KMS-11 (cell line): ENCODE results near the gene KRT38.

Experiments used
- H2AFZ ChIP-seq: fragments of 200-600 bp; sonication (generic); 2 replicates; pipeline ENCODE4 v1.6.1; 2016; ENCODE audit warnings: antibody characterized with exemption, mixed run types, low read depth
- H3K27ac ChIP-seq: fragments of 200-600 bp; sonication (generic); 2 replicates; pipeline ENCODE4 v1.6.1; 2016; ENCODE audit warnings: mild to moderate bottlenecking, mixed run types
- H3K27me3 ChIP-seq: fragments of 200-600 bp; sonication (generic); 2 replicates; pipeline ENCODE4 v1.6.1; 2017; ENCODE audit warnings: mild to moderate bottlenecking, low read depth, mixed run types, moderate library complexity; ENCODE audit not compliant: insufficient read depth
- H3K36me3 ChIP-seq: fragments of 200-600 bp; sonication (generic); 2 replicates; pipeline ENCODE4 v1.6.1; 2017; ENCODE audit warnings: mild to moderate bottlenecking, mixed run types; ENCODE audit not compliant: insufficient read depth
- H3K4me1 ChIP-seq: fragments of 200-600 bp; sonication (generic); 2 replicates; pipeline ENCODE4 v1.6.1; 2016; ENCODE audit warnings: mild to moderate bottlenecking, low read depth, mixed run types; ENCODE audit not compliant: poor library complexity, severe bottlenecking
- H3K4me2 ChIP-seq: fragments of 200-600 bp; sonication (generic); 2 replicates; pipeline ENCODE4 v1.7.0; 2016; ENCODE audit warnings: mild to moderate bottlenecking, mixed run types
- H3K4me3 ChIP-seq: fragments of 200-600 bp; sonication (generic); IDR thresholded peaks from 2 replicates; pipeline ENCODE4 v1.6.1; 2017; ENCODE audit warnings: low read depth, low read length, mixed read lengths; ENCODE audit not compliant: insufficient read depth
- H3K79me2 ChIP-seq: fragments of 200-600 bp; sonication (generic); 2 replicates; pipeline ENCODE4 v1.6.1; 2016; ENCODE audit warnings: low read depth, mixed run types; ENCODE audit not compliant: insufficient read depth
- H3K9ac ChIP-seq: fragments of 200-600 bp; sonication (generic); 2 replicates; pipeline ENCODE4 v1.6.1; 2016; ENCODE audit warnings: mild to moderate bottlenecking, mixed run types
- H4K20me1 ChIP-seq: fragments of 200-600 bp; sonication (generic); 2 replicates; pipeline ENCODE4 v1.6.1; 2016; ENCODE audit warnings: mild to moderate bottlenecking, mixed run types; ENCODE audit not compliant: insufficient read depth
- CTCF ChIP-seq: fragments of 200-600 bp; sonication (generic); conservative IDR thresholded peaks from 2 replicates; pipeline ENCODE4 v1.6.1; 2017; ENCODE audit warnings: low read depth, mild to moderate bottlenecking, antibody characterized with exemption, low read length, moderate library complexity, mixed read lengths

The KRT38 gene

GRCh38 chr17:41421116-41421515 is 19.7 kb downstream of the KRT38 start:
- H3K27ac ChIP-seq = no peak overlapping the region
- no peaks in the 10 kb centered on the region for H3K4me1 ChIP-seq
- TF ChIP-seq CTCF = no peak
- H2AFZ ChIP-seq = no peak overlapping the region
- H3K79me2 ChIP-seq = no peaks in the 10 kb centered on the region
- no peaks in the 10 kb centered on the region for H4K20me1 ChIP-seq
- H3K9ac ChIP-seq = no peak overlapping the region
- no peaks in the 10 kb centered on the region; the same call in 1 of the 2 replicates for H3K27me3 ChIP-seq
- no peak overlapping the region for H3K4me2 ChIP-seq
- no peaks in the 10 kb centered on the region for H3K36me3 ChIP-seq
- no peak overlapping the region for H3K4me3 ChIP-seq

DNA sequence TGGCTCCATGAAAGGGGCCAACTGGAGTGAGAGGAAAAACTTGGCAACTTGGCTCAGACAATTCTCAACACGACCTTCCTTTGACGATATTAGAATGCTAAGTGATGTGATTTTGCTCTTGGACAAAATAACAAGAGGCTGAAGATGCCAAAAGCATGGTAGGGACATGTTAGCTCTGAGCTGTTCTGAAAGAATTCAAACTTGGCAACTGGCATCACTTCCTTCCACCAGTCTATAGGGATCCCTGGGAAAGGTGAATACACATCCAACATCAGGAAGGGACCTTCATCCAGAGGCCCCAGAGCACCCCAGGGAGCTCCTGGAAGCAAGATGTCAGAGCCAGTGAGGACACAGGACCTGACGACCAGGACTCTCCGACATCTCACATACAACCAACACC is 20.6 kb downstream of the KRT38 start:
- Histone ChIP-seq H3K4me2 (no peak overlapping the region), H3K4me3 (no peak overlapping the region), H4K20me1 (no peaks in the 10 kb centered on the region), H3K4me1 (no peaks in the 10 kb centered on the region), H3K27ac (no peak overlapping the region), H3K27me3 (no peaks in the 10 kb centered on the region; the same call in 1 of the 2 replicates), H3K9ac (no peak overlapping the region), H3K79me2 (no peaks in the 10 kb centered on the region), H3K36me3 (no peaks in the 10 kb centered on the region), H2AFZ (no peak overlapping the region)
- no peak for TF ChIP-seq CTCF

DNA sequence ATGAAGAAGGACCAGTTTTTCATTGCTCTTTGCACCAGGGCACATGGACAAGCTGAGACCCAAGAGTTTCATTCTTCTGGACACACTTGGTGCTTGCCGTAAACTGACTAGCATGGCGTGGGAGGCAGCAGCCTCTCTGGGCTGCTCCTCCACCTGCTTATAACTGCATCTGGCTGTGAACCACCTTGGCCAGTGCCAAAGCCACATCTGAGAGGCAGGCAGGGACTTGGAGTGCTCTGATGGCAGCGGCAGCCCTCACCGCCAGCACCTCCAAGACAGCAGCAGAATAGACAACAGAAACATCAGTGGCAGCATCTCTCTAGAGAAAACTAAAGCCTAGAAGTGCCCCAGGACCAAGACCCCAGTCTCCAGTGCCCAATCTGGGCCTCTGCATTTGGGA is 21.1 kb downstream of the KRT38 start:
- no peak overlapping the region for H3K27ac ChIP-seq
- H3K36me3 ChIP-seq = no peaks in the 10 kb centered on the region
- H3K4me3 ChIP-seq = no peak overlapping the region
- no peaks in the 10 kb centered on the region for H3K79me2 ChIP-seq
- no peaks in the 10 kb centered on the region for H4K20me1 ChIP-seq
- no peaks in the 10 kb centered on the region; the same call in 1 of the 2 replicates for H3K27me3 ChIP-seq
- no peak overlapping the region for H3K4me2 ChIP-seq
- TF ChIP-seq CTCF = no peak
- no peaks in the 10 kb centered on the region for H3K4me1 ChIP-seq
- H3K9ac ChIP-seq = no peak overlapping the region
- no peak overlapping the region for H2AFZ ChIP-seq

DNA sequence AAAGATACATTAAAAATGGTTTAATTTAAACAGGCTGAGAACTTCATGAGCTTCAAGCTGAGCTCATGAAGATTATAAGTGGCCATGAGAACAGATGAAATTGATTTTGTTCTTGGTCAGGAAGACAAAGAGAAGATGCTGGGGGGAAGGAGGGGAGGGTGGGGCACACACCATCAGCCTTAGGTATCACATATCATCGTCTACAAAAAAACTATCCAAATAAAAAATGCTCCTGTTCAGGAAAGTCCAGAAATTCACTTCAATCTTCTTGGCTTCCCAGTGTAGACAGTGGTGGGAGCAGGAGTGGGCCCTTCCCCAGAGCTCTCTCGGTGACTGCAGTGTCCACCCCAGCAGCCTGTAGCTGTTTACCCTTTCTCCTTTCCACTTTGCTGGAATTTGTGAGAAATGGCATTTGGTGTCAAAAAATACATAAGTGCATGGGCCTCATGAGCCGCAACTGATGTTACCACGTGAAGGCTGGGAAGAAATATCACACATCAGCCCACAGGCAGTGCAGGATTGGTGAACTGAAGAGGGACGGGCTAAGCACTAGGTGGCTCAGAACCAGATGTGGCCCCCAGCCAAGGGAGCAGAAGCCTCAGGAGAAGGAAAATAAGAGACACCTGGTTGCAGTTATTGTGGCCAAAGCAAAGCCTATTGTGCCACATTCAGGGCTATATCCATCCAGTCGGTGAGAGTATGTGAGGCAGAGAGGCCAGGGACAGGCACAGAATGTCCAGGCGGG is 22.5 kb downstream of the KRT38 start:
- Histone ChIP-seq H3K4me2 (no peak overlapping the region), H3K4me3 (no peak overlapping the region), H3K27ac (no peak overlapping the region), H3K9ac (no peak overlapping the region), H2AFZ (no peak overlapping the region), H4K20me1 (no peaks in the 10 kb centered on the region), H3K36me3 (no peaks in the 10 kb centered on the region), H3K4me1 (no peaks in the 10 kb centered on the region), H3K27me3 (no peaks in the 10 kb centered on the region; the same call in 1 of the 2 replicates), H3K79me2 (no peaks in the 10 kb centered on the region)
- TF ChIP-seq CTCF = no peak
